SU-DHL-6 (cell line): ENCODE data around the gene TMEM260.

Experiments
- CTCF ChIP-seq: fragments of 200-600 bp; sonication (generic); IDR thresholded peaks from one replicate; pipeline ENCODE4 v1.5.1; 2017; ENCODE audit warnings: antibody characterized with exemption, mild to moderate bottlenecking, low read length, moderate library complexity; ENCODE audit not compliant: insufficient read depth, poor library complexity, severe bottlenecking
- EZH2phosphoT487 ChIP-seq: fragments of 200-600 bp; sonication (generic), shearing (Covaris generic); conservative IDR thresholded peaks from 2 replicates; pipeline ENCODE4 v1.6.1; 2018; ENCODE audit warnings: mild to moderate bottlenecking, antibody characterized with exemption, low read length, moderate library complexity, mixed read lengths

- TF ChIP-seq CTCF (no peak), EZH2phosphoT487 (no peak)
Measured at GRCh38 chr14:56569174-56569573, 10.4 kb upstream of the TMEM260 start.
